Endodermal cell (in vitro differentiated cells): Measurements from ENCODE around the gene P4HB. TPM values are rescaled to one million over a fixed set of nuclear protein-coding genes. Genes with fewer than 3 reads are reported as not detected.

Experiments
- DNase-seq: peaks from one replicate; pipeline ENCODE4 v3.0.0-alpha.2; 2017
- H3K27ac ChIP-seq: 2 replicates; pipeline ENCODE4 v1.5.1; 2013; ENCODE audit warnings: mild to moderate bottlenecking, low read depth, low read length, moderate library complexity
- H3K27me3 ChIP-seq: 2 replicates; pipeline ENCODE4 v1.6.1; 2013; ENCODE audit warnings: mild to moderate bottlenecking, low read length, moderate library complexity; ENCODE audit not compliant: insufficient read depth, control insufficient read depth, poor library complexity, severe bottlenecking
- H3K36me3 ChIP-seq: 2 replicates; pipeline ENCODE4 v1.7.0; 2013; ENCODE audit warnings: mild to moderate bottlenecking, low read length, moderate library complexity; ENCODE audit not compliant: control insufficient read depth, insufficient read depth
- H3K4me1 ChIP-seq: one replicate; pipeline ENCODE4 v1.7.0; 2013; ENCODE audit warnings: low read length; ENCODE audit not compliant: control insufficient read depth, insufficient read depth
- H3K4me3 ChIP-seq: 2 replicates; pipeline ENCODE4 v1.5.1; 2013; ENCODE audit warnings: mild to moderate bottlenecking, low read length, moderate library complexity
- H3K9ac ChIP-seq: 2 replicates; pipeline ENCODE4 v1.6.1; 2013; ENCODE audit warnings: mild to moderate bottlenecking, low read length, moderate library complexity; ENCODE audit not compliant: poor library complexity, severe bottlenecking; ENCODE audit errors: extremely low read depth
- H3K9me3 ChIP-seq: 2 replicates; pipeline ENCODE4 v1.6.1; 2013; ENCODE audit warnings: mild to moderate bottlenecking, low read length, moderate library complexity; ENCODE audit not compliant: control insufficient read depth
- H3K27ac Mint-ChIP-seq: 2 replicates; pipeline ENCODE4 v1.8.0; 2020; ENCODE audit warnings: mixed read lengths
- H3K27me3 Mint-ChIP-seq: 2 replicates; pipeline ENCODE4 v1.8.0; 2021; ENCODE audit warnings: mild to moderate bottlenecking, mixed read lengths; ENCODE audit not compliant: insufficient read depth
- H3K36me3 Mint-ChIP-seq: 2 replicates; pipeline ENCODE4 v1.8.0; 2020; ENCODE audit warnings: low read depth, mixed read lengths
- H3K4me1 Mint-ChIP-seq: 2 replicates; pipeline ENCODE4 v1.8.0; 2020; ENCODE audit warnings: mixed read lengths
- H3K4me3 Mint-ChIP-seq: 2 replicates; pipeline ENCODE4 v1.8.0; 2020; ENCODE audit warnings: mild to moderate bottlenecking, moderate library complexity, mixed read lengths
- H3K9me3 Mint-ChIP-seq: 2 replicates; pipeline ENCODE4 v1.8.0; 2020; ENCODE audit warnings: mild to moderate bottlenecking, mixed read lengths
- WGBS, 2 experiments: methylation state at CpG; one replicate each; pipeline versions ENCODE4 v1.1.5 to v1.1.7; 2013; ENCODE audit warnings: missing lambda C conversion rate in 2 of 2, mixed read lengths in 1 of 2; ENCODE audit not compliant: insufficient coverage in 1 of 2, insufficient read length in 1 of 2; 5-methylcytosine and 5-hydroxymethylcytosine counted together
- total RNA-seq, 2 donors: library from RNA; stranded (reverse); fragmentation: NEBNext Ultra II Directional in 1 of 2; extraction: Animal tissue kit (Norgen Biotek cat#: 25700) in 1 of 2; gene quantifications; 2 replicates in 1 of 2; 3 replicates in 1 of 2; pipeline ENCODE4 v1.2.1, GENCODE V29; 2021
- TF ChIP-seq, protein P1 (sequence below): fragments of 200-600 bp; sonication (generic); conservative IDR thresholded peaks from 2 replicates; pipeline ENCODE4 v1.5.0; 2021; ENCODE audit warnings: antibody characterized with exemption, mild to moderate bottlenecking

P4HB gene
- total RNA-seq, 2 donors from 2014 or later, result 493 to 535 TPM

GRCh38 chr17:81895400-81895799 is 35.1 kb upstream of the P4HB start:
- H3K27ac ChIP-seq, result no peak overlapping the region
- H3K36me3 ChIP-seq, result peaks cover 41% of the 10 kb centered on the region
- no peaks in the 10 kb centered on the region for H3K4me1 ChIP-seq
- H3K4me1 Mint-ChIP-seq, result peaks cover under 1% of the 10 kb centered on the region
- no peaks in the 10 kb centered on the region for H3K9me3 ChIP-seq
- H3K4me3 ChIP-seq, result no peak overlapping the region
- H3K9ac ChIP-seq, result no peak overlapping the region
- H3K27me3 ChIP-seq, result no peaks in the 10 kb centered on the region
- no peak overlapping the region for H3K27ac Mint-ChIP-seq
- no peaks in the 10 kb centered on the region for H3K27me3 Mint-ChIP-seq
- 94 to 99% methylated on average over 8 to 11 of the region's 11 CpGs for WGBS, 2 experiments
- no peaks in the 10 kb centered on the region for H3K9me3 Mint-ChIP-seq
- H3K36me3 Mint-ChIP-seq, result peaks cover 38% of the 10 kb centered on the region
- TF ChIP-seq, protein P1, sequence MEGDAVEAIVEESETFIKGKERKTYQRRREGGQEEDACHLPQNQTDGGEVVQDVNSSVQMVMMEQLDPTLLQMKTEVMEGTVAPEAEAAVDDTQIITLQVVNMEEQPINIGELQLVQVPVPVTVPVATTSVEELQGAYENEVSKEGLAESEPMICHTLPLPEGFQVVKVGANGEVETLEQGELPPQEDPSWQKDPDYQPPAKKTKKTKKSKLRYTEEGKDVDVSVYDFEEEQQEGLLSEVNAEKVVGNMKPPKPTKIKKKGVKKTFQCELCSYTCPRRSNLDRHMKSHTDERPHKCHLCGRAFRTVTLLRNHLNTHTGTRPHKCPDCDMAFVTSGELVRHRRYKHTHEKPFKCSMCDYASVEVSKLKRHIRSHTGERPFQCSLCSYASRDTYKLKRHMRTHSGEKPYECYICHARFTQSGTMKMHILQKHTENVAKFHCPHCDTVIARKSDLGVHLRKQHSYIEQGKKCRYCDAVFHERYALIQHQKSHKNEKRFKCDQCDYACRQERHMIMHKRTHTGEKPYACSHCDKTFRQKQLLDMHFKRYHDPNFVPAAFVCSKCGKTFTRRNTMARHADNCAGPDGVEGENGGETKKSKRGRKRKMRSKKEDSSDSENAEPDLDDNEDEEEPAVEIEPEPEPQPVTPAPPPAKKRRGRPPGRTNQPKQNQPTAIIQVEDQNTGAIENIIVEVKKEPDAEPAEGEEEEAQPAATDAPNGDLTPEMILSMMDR, result no peak
- H3K4me3 Mint-ChIP-seq, result no peak overlapping the region
- no peak for DNase-seq

DNA sequence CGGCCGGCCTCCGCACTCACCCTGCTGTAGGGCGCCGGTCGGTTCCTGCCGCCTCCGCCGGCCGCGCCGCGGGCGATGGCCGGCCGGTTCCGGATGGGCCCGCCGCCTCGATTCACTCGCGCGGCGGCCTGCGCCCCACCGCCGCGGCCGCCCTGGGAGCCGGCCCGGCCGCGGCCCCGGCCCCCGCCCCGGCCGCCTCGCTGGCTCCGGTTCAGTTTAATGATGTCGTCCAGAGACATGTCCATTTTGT is 30.9 kb upstream of the P4HB start:
- Mint-ChIP-seq H3K27ac (peak overlapping the region; percentile 98), H3K4me3 (peak overlapping the region; percentile 83), H3K27me3 (no peaks in the 10 kb centered on the region), H3K9me3 (no peaks in the 10 kb centered on the region), H3K36me3 (peaks cover 55% of the 10 kb centered on the region), H3K4me1 (peaks cover 5% of the 10 kb centered on the region)
- DNase-seq, result no peak
- Histone ChIP-seq H3K36me3 (peaks cover 58% of the 10 kb centered on the region), H3K4me3 (peak overlapping the region; percentile 97), H3K9me3 (no peaks in the 10 kb centered on the region), H3K4me1 (peaks cover 7% of the 10 kb centered on the region), H3K27ac (peak overlapping the region; percentile 38), H3K9ac (peak overlapping the region; percentile 96), H3K27me3 (no peaks in the 10 kb centered on the region)
- TF ChIP-seq, protein P1, result no peak
- 0% methylated on average over 28 to 40 of the region's 40 CpGs for WGBS, 2 experiments

DNA sequence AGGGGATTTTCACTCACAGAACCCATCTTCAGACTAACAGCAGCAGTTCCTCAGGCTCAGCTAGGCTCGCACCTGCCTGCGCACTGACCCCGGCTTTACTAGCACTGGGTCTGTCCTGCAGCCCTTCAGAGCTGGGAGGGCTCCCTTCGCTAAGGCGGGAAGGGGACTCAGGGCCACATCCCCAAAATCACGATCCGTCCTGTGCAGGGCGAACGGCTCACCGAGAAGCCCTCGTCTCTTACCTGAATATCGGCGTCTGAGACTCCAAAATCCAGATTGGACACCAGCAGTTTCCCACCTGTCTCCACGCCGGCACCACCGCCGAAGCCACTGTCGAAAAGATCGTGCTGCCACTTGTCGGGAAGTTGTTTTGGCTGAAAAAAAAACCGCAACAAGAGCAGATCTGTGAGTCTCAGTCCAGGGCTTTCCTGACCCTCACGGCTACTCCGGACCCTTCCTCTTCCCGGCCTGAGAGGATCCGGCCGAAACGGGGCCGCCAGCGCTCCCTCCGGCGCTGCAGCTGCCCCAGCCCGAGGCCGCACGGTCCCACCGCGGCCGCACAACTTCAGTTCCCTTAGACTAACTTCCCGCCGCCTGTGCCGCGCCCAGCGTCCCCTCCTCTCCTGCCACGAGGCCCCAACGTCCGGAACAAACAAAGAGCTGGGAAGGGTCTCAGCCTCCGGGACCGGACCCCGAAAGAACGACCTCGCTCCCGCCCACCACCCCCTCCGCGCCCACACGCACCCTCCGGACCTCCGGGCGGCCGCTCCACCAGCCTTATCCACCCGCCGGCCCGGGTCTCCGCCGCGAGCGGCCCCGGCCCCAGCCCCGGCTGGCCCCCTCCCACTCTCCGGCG is 30.3 kb upstream of the P4HB start:
- H3K9ac ChIP-seq, result peak overlapping the region; percentile 96
- peaks cover 63% of the 10 kb centered on the region for H3K36me3 ChIP-seq
- peak overlapping the region; percentile 83 for H3K4me3 Mint-ChIP-seq
- H3K36me3 Mint-ChIP-seq, result peaks cover 58% of the 10 kb centered on the region
- H3K4me1 Mint-ChIP-seq, result peaks cover 5% of the 10 kb centered on the region
- DNase-seq, result peak; percentile 47
- peaks cover 7% of the 10 kb centered on the region for H3K4me1 ChIP-seq
- peak overlapping the region; percentile 87 for H3K27ac Mint-ChIP-seq
- no peaks in the 10 kb centered on the region for H3K27me3 Mint-ChIP-seq
- H3K27ac ChIP-seq, result peak overlapping the region; percentile 38
- H3K27me3 ChIP-seq, result no peaks in the 10 kb centered on the region
- no peaks in the 10 kb centered on the region for H3K9me3 ChIP-seq
- TF ChIP-seq, protein P1, result no peak
- H3K4me3 ChIP-seq, result peak overlapping the region; percentile 97
- H3K9me3 Mint-ChIP-seq, result no peaks in the 10 kb centered on the region
- 11 to 16% methylated on average over 26 to 67 of the region's 69 CpGs for WGBS, 2 experiments
